ENCODE results near the gene UBALD1.

UBALD1 gene

DNA sequence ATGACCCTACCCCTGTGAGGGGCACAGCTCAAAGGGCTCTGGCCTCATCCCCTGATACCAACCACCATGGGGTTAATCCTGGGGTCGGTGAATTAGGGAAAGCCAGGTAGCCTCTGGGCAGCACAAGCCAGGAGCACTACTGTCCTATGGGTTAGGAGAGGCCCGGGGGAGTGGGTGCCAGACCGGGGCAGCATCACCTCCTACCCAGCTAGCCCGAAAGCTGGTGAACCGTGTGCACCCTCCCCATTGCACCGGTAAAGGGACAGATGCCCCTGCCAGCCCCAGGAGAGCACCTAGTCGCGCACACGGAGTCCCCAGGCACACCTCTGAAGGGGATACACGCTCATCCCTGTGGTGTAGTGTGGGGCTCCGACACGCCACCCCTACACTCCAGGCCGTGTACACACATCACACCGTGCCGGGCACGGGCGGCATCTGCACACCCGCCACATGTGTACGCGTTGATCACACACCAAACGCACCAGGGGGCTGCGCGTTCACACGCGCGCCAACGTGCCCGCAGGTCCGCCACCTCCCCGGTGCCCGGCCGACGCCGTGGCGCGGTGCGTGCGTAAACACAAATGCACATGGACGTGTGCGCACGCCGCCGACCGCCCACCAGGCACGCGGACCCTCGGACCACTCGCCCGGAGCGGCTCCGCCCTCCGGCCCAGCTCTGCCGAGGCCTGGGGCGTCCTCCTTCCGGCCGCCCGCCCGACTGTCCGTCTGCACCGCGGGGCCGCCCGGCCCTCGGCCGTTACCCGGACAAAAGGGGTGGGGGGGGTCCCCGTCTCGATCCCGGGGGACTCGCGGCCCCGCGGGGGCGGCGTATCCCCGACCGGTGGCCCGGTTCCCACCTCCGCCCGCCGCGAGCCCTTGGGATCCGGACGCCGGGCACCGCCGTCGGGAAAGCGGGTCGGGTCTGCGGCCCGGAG is 785 bp downstream of the UBALD1 start:
- DNase-seq, result peak; percentile 15

DNA sequence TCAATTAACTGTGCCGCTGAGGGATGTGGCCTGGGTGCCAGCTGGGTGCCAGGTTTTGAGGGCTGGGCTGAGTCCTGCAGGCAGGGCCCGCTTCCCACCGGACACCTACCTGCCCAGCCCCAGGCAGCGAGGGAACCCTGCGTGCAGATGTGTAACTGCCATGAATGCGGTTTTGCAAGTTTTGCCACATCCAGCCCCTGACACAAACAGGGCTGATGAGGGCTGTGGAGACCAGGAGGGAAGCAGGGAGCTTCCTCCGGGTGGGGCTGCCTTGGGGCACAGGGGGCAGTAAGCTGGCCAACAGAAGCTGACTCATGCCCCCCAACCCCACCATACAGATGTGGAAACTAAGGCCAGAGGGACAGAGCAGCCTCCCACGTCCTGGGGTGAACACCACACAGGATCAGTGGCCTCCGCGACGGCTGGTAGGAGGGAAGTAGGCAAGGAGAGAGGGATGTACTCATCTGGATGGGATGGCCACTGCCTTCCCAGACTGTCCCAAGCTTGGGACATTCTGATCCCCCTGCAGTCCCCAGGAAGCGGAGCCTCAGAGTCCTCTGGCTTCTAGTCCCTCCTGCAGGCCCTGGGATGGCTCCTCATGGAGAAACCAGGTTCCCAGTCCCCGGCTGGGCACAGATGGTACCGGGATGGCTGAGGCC is 1.6 kb downstream of the UBALD1 start:
- no peak for DNase-seq

DNA sequence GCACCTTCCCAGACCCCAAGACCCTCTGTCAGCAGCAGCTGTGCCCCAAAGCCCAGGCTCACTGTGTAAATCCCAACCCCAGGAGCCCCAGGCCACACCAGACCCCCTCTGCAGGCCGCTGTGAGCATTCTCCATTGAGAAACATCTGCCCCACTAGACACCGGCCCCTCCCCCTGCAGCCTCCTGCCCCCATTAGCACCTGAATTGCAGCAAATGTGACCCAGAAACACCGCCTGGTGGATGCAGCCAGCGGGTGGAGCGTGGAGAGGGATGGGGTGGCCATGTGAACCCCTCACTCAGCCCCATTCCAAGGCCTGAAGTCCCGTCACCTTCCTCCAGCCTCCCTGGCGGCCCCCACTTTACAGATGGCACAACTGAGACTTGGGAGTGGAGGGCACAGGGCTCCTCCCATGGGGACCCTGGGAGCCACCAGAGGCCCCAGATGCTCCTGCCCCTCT is 2.2 kb downstream of the UBALD1 start:
- DNase-seq, result no peak

DNA sequence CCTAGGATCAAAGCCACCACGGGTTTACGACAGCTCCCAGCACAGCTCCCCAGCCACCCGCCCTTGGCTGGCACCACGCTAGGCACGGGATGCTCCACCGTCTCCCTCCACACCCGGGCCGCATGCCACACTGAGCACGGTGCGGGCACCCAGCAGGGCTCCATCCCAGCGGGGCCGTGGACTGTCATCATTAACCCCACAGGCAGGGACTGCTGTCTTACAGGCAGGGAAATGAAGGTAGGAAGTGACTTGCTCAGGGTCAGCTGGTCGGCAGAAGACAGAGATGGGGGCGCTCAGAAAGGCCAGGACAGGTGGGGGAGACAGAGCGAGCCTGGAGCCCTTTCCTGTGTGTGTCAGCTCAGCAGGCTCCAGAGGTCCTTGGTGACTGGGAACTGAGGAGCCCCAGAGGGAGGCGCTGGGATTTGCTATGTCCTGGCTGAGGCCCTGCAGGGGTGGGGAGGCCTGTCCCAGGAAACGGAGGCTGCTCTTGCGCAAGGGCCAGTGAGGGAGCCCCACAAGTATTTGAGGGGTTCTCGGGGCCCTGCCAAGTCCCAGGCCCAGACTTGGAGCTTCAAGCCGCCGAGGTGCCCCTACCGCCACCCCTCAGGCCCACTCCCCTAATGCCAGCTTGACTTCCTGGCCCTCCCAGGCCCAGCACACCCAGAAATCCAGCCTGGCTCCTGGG is 3.2 kb downstream of the UBALD1 start:
- no peak for DNase-seq

DNA sequence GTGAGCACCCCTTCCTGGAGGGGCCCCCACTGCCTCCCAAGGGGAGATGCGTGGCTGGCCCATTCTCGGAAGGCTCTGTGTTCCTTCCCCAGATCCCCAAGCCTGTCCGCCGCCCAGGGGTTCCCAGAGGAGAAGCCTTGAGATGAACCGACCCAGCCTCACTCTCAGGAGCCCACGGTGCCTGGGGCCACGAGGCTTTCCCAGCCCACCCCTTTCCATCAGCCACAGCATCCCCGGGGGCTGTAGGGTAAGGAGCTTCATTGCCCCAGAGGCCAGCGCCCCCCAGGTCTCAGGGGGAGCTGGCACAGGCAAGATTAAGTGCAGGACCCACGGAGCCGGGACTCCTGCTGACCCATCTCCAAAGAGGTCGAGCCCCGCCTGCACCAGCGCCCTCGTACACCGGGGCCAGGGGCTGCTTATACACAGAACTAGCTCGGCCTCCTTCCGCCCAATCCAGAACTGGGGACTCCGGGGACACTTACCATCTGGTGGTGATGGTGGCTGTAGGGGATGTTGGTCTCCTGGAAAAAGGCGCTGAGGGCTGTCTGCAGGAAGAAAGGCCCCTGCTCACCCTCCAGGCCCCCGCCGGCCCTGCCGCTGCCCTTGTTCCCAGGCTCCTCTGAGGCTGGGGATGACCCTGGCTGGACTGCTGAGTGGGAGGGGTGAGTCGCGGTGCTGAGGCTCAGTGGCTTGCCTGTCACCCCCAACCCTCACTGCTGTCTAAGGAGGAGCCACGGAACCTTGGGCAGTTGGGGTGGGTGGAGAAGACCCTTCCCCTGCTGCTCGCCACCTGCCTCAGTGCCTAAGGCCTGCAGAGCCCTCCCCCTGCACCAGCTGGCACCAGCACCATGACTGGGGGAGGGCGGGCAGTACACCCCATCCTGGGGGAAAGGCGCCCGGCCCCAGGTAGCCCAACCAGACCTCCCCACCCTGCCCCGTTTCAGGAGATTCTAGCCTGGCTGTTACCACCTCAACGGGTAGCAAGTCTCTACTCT is 4.4 kb downstream of the UBALD1 start:
- DNase-seq, result no peak

DNA sequence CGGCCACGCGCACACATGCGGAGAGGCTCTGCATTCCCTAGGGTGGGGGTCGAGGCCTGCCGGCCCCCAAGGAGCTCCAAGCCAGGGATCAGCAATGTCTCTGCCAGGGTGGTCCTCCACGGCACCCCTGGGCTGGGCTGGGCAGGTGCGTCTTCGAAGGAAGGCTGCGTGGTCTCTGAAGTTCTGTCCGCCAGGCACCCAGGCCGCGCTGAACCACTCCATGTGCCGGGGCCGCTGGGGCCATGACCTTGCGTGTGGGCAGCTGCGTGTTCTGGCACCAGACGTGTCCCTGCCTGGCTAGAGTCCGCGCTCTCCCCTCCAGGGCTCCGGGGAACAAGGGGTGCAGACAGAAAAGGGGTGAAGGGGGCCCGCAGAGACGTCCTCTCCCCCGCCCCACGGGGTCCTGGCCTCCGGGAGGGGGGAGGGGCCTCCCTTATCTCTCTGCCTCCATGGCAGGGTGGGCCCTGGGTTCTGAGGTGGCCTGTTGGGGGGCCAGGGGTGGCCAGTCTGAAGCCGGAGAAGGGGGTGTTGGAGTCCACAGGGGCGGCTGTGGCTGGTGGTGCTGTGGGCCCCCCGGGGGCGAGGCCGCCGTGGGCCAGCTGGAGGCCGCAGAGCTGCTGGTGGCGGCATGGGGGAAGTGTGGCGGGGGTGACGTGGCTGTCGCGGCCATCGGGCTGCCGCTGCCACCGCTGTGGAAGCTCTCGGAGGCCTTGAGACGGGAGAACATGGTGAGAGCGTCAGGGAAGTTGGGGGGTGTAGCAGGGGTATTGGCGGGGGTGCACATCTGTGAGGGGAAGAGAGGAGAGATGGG is 5.3 kb downstream of the UBALD1 start:
- no peak for DNase-seq

DNA sequence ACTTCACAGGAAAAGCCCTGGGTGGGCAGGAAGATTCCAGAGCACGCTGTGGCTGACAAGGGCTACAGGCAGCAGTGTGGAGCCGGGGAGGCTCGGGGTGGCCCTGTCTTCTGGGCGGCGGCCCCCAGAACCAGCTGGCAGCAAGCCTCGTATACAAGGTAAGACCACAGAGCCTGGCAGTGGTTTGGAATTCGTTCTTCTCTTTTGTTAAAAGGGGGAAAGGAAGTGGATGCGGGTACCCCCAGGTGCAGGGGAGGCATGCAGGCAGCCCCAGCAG is 6.0 kb downstream of the UBALD1 start:
- no peak for DNase-seq

DNA sequence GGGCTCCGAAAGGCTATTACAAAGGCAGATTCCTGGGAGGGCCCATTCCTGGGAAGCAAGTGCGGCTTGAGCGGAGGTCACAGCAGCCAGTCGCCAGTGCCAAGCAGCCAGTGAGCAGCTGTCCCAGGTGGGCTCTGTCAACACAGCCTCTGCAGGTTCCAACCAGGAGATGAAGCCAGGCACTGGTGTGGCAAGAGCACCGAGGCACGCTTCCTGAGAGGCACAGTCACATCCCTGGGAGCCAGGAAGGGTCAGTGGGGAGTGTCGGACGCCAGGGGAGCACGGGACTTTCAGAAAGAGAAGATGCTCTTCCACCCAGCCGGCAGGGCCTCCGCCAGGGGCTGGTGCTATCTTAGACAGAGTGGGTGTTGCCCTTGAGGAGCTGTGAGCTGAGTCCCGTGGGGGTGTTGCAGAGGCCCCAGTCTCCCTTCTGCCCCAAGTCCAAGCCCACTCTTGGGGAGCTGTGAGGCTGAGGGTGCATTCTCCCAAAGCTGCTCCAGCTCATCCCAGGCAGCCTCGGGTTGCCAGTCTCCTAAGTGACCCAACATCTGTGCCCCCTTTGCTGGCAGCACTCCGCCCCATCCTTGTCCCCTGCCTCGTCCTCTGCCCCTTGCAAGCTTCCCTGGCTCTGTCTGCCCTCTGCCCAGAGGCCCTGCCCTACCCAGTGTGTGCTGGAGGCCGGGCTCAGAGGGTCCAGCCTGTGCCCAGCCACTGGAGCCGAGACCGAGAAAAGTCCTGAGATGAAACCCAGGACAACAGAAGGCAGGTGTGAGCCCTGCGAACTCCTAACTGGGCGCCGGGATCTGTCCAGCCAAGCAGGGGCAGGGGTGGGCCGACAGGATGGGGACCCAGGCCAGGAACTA is 6.6 kb downstream of the UBALD1 start:
- DNase-seq, result no peak

DNA sequence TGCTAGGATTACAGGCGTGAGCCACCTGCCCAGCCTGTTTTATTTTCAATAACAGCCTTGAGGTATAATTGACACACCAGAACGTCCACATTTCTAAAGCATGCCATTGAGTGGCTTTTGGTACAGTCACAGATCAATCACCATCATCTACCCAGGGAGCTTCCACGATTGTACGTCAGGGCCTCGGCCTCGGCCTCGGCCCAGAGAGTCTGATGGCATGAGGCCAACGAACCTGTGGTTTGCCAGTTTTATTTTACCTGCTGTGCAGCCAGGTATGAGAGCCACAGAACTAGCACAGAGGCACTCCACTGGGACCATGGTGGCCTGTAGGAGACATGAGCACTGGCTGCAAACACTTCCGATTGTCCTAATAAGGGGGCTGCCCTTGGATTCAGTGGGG is 8.3 kb downstream of the UBALD1 start:
- DNase-seq, result no peak

DNA sequence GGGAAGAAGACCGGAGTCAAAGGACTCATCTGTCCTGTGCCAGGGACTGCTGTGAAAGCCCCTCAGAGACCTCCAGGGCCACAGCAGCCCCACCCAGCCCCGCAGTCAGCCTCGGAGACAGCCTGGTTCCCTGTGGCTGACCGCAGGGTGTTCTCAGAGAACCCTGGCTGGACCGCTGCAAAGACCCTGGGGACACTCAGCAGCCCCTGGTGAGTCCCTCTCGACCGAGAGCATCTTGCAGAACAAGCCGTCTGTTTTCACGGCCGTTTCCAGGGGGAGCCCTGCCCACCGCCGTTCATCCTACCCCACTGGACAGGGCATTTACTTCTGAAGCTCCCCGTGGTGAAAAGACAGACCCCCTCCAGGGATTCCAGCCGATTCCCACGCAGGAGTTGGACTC is 10.3 kb downstream of the UBALD1 start:
- DNase-seq, result no peak

DNA sequence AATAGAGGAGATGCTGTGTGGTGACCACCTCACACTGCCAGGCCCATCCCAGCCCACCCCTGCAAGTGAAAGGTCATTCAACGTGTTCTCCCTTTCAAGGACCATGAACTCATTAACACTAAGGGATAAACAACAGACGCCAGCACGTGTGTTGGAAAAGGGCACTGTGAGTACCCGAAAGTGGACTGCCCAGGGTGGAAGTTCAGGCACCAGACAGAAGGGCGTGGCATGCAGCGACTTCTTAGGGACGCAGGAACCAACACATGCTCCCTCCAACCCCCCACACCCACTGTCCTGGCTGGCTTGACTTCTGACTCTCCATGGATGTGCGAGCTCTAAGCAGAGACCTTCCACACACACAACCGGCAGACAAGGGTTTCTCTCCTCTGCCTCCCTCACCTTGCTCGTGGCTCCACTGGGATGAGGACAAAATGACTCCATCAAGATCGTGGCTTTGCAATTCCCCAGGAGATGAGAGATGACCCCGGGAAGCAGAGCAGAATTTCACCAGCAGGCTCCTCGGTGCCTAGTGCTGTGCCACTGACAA is 11.0 kb downstream of the UBALD1 start:
- DNase-seq, result no peak

DNA sequence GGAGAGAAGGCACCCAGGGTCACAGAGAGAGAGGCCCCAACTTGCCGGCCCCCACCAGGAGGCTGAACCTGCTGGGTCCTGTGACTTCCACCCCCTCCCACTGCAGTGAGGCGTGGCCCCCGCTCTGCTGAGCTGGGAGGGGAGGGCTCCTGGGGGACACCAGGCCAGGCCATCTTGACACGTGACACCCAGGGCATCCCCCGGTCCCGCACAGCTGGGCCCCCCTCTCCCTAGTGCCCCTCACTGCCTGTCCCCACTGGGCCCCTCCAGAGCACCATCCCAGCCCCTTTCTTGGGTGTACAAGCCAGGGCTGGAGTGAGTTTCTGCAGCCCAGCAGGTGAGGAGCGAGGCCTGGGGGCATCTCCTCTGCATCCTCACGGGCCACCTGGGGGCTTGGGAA is 12.4 kb downstream of the UBALD1 start:
- DNase-seq, result no peak

DNA sequence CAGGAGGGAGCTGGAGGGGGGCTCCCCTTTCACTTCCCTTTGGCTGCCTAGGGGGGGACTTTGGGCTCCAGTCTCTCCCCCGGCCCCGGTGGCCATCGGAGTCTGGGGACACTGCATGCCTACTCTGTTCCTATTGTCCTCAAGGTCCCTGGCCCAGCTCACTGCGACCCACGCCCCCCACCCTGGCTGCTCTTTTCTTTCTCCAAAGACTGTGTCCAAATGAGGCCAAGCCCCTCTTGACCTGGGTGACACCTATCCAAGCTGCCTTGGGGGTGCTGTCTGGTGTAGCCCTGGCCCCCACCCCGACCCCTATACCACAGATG is 12.9 kb downstream of the UBALD1 start:
- no peak for DNase-seq

DNA sequence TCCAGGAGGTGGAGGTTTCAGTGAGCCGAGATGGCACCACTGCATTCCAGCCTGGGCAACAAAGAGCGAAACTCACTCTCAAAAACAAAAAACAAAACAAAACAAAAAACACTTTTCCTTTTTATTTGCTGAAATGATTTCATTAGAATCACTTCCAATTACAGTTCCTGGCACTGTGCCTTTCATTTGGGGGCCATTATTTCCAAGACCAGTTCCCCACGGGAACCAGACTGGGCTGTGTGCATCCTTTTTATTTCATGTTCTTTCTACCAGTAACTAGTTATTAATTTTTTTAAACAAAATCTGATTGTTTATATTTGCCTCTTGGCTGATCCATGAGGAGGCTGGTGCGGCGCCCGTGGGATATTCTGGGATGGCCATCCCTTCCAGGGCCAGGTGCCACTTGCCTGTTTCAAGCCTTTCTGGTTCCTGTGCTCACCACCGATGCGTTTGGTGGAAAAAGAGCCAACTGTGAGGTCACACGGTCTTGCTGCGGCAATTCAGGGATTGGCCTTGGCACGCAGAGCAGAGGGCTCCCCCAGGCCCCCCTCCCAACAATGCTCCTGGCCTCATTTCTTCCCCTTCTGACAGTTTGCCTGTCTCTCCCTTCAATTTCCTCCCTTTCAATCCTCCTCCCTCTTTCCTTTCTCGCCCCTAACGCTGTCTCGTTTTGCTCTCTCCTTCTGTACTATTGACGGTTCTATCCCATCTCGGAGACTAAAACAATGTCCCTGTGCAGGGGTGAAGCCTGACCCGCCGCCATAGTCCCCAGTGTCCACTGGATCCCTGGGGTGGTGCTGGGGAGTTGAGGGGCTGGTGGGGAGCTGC is 13.4 kb downstream of the UBALD1 start:
- DNase-seq, result no peak

DNA sequence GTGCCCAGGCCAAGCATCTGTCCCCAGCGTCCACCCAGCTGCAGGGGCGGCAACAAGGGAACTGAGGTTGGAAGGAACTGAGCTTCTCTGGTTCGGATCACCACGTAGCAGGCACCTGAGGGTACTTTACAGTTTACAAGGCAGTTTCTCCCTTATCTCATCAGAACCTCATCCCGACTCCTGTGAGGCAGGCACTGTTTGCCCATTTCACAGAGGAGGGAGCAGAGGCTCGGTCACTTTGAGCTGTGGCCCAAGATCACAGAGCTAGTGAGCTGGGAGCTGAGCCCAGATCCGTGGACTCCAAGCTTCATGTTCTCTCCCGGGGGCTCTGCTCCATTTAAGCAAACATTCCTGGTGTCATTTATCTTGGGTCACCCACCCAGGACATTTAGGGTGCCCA is 15.1 kb downstream of the UBALD1 start:
- DNase-seq, result no peak

DNA sequence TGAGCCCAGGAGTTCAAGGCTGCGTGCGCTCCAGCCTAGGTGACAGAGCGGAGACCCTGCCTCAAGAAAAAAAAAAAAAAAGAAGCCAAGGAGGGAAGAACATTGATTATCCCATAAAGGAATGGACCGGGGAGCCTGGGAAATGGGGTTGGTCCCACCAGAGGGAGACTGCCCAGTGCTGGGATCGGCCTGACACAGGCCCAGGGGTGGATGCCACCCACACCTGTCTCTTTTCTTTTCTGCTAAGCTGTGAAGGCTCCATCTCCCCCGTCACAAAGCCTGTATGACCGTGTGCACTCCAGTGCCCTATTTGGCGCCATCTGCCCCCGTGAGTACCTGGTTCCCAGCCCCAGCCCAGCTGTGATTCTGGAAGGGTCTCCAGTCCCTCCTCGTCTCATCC is 15.7 kb downstream of the UBALD1 start:
- no peak for DNase-seq

DNA sequence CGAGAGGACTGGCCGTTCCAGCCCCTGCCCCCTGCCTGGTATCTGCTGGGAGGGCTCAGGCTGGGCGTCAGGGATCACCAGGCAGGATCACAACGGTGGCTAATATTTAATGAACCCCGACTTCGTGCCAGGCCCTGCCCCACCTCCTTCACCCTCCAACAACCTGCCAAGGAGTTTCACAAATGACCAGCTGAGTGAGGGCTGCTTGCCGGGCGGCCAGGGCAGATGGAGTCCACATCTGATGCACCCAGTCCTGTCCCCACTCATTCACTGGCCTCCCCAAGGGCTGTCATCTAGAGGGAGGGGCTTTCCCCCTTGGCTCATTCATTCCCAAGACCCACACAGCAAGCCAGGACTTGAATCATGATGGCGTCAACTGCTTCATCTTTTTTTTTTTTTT is 17.5 kb downstream of the UBALD1 start:
- no peak for DNase-seq

DNA sequence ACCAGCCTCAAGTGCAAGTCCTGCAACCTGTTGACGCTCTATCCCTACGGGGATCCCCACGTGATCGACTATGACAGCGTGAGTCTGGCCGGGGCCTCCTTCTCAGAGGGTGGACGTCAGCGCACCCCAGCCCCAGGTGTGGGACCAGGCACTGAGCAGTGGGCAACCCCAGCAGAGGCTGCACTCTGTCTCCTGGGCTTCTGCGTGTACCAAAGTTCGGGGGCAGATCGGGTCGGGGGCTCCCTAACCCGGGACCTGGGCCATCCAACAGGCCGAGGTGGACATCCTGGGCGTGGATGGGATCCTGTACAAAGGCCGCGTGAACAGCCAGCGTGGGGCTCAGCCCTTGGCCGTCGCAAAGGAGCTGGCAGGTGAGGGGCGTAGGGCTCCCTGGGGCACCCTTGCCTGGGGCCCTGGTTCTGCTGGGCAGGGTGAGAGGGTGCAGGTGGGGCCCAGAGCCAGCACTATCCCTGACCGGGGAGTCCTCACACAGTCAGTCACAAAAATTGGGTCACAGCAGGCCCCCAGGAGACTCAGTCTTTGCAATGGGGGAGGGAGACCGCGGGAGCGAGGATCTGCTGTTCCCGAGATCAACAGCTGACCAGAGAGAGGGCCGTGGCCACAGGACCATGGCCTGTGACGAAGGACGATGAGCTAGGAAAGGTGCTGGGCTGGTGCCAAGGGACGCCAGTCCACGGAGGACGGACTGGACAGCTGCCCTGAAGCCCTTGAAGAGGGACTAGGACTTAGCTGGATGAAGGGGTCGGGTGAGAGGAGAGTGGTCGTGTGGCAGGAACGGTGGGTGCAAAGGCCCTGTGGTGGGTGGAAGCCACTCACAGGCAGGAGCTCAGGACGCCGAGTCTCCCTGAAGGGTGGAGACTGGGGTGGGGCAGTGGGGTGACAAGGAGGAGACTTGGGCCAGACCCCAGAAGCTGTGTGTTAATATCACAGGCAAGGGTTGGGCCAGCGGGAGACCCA is 20.0 kb downstream of the UBALD1 start:
- no peak for DNase-seq

DNA sequence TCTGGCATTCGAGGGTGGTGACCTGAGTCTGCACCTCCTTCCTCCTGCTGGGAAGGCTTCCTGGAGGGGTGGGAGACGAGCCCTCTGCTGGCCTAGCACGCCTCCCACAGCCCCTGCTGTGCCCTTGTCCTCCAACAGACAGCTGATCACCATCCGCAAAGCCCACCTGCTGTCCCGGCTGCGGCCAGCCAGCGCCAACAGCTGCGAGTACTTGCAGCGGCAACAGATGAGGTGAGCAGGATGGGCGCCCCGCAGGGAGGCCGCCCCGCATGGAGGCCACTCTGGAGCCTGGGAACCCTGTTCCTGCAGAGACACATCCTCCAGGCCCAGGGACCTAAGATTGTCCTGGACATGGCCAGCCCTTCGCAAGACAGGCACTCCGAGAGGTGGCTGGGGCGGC is 21.6 kb downstream of the UBALD1 start:
- DNase-seq, result no peak
